Measurements from ENCODE around the gene MICAL2.
A peak's percentile ranks its signal among the peaks of the same experiment; 100 is the strongest.

MICAL2 gene

GRCh38 chr11:12109591-12110196 lies 696 bp upstream of the MICAL2 start:
- H3K4me3 ChIP-seq (ENCODE audit: low read depth, low read length) = peak overlapping the region; percentile 87
- no peak for TF ChIP-seq CTCF (IDR thresholded peaks at IDR 0.05; ENCODE audit: insufficient read depth, low read length, missing control alignments)
- DNase-seq (ENCODE audit: low read depth, low spot score) = no peak
- ChIA-PET CTCF (interaction anchor here (0.7 to 3.1 kb wide), 7 partner anchors 9 to 127 kb away, joined by 3 to 10 read pairs (median 7); no protein-coding TSS in a partner anchor), POLR2A (interaction anchor here (0.6 to 3.7 kb wide), 7 partner anchors 13 to 123 kb away, joined by 3 to 25 read pairs (median 4); no protein-coding TSS in a partner anchor)

- TF ChIP-seq CTCF (IDR thresholded peaks at IDR 0.05; ENCODE audit: insufficient read depth, low read length, missing control alignments) = no peak
- ChIA-PET POLR2A (interaction anchor here (0.6 to 3.7 kb wide), 7 partner anchors 11 to 761 kb away, joined by 3 to 25 read pairs (median 3); no protein-coding TSS in a partner anchor), CTCF (interaction anchor here (1.0 to 3.1 kb wide), 2 partner anchors 10 to 11 kb away, joined by 3 to 10 read pairs; no protein-coding TSS in a partner anchor)
- peak overlapping the region; percentile 87 for H3K4me3 ChIP-seq (ENCODE audit: low read depth, low read length)
- DNase-seq (ENCODE audit: low read depth, low spot score) = no peak
Observed at GRCh38 chr11:12110714-12111548, 541 bp downstream of the MICAL2 start.

GRCh38 chr11:12111549-12112520 lies 1.4 kb downstream of the MICAL2 start:
- DNase-seq (ENCODE audit: low read depth, low spot score) = no peak
- H3K4me3 ChIP-seq (ENCODE audit: low read depth, low read length) = peak overlapping the region; percentile 87
- POLR2A ChIA-PET = interaction anchor here (0.9 to 3.7 kb wide), 3 partner anchors 24 to 93 kb away, joined by 3 to 25 read pairs (median 4); no protein-coding TSS in a partner anchor
- CTCF ChIA-PET = interaction anchor here (1.0 to 3.1 kb wide), 2 partner anchors 9 to 12 kb away, joined by 3 to 10 read pairs; no protein-coding TSS in a partner anchor
- TF ChIP-seq CTCF (IDR thresholded peaks at IDR 0.05; ENCODE audit: insufficient read depth, low read length, missing control alignments) = no peak

GRCh38 chr11:12112750-12113149 lies 2.4 kb downstream of the MICAL2 start:
- ChIA-PET CTCF (interaction anchor here (0.8 to 3.1 kb wide), 3 partner anchors 8 to 168 kb away, joined by 3 to 10 read pairs (median 3); no protein-coding TSS in a partner anchor), POLR2A (interaction anchor here (3.7 kb wide), 1 partner anchor 25 kb away, joined by 25 read pairs; no protein-coding TSS in a partner anchor)
- TF ChIP-seq CTCF (IDR thresholded peaks at IDR 0.05; ENCODE audit: insufficient read depth, low read length, missing control alignments) = no peak
- DNase-seq (ENCODE audit: low read depth, low spot score) = no peak
- H3K4me3 ChIP-seq (ENCODE audit: low read depth, low read length) = peak overlapping the region; percentile 31

GRCh38 chr11:12113294-12113693 lies 2.9 kb downstream of the MICAL2 start:
- POLR2A ChIA-PET = no interaction called here
- TF ChIP-seq CTCF (IDR thresholded peaks at IDR 0.05; ENCODE audit: insufficient read depth, low read length, missing control alignments) = no peak
- no peak for DNase-seq (ENCODE audit: low read depth, low spot score)
- CTCF ChIA-PET = interaction anchor here (0.8 to 1.1 kb wide), 2 partner anchors 65 to 167 kb away, joined by 3 read pairs; no protein-coding TSS in a partner anchor
- H3K4me3 ChIP-seq (ENCODE audit: low read depth, low read length) = peak overlapping the region; percentile 4; the same call in 1 of the 2 replicates

All from AG04449 (cell line).